ENCODE results near the gene ARMH3. TPM values are rescaled to one million over a fixed set of nuclear protein-coding genes. Genes with fewer than 3 reads are reported as not detected.

The ARMH3 gene
- total RNA-seq, 4 donors from 2014 or later, result 11.5 to 29.7 (median 19.5) TPM

DNA sequence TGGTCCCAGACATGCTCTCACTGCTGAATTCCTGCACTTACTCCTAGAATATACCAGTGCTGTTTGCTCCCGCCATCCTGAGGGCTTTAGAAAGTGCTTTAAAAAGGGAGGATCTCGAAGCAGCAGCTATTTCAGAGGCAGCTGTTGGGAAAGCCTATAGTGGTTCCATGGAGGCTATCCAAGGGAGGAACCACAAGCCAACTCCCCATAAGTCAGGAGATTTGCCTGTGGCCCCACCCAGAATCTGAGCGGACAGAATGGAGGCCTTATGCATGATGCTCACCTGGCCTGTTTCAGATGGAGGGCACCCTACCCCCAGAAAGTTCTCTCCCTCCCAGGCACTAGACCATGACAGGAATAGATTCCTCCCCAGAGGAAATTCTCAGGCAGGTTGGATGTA, 210.1 kb downstream of the ARMH3 start:
- no peak overlapping the region for H3K4me3 ChIP-seq
- in situ Hi-C loops (cut with MboI; ENCODE audit: low pct_ligation_motif_present in 1 of 4, low pct_unique_long_range_greater_than_20kb in 1 of 4, low sequenced_read_pairs in 3 of 4), result loop anchor here in 3 of 4 donors (10.0 kb wide), 1 partner anchor 169 kb away; no protein-coding TSS in a partner anchor
- H3K27ac ChIP-seq, result no peak overlapping the region
- intact Hi-C loops (cut with DNase I; ENCODE audit: low total_unique reads), result loop anchor here (10.0 kb wide), 1 partner anchor 169 kb away; no protein-coding TSS in a partner anchor
- WGBS, 2 donors (ENCODE audit: low coverage in 1 of 2), result 93% methylated on average over 3 of the region's 3 CpGs; no CpG with 5 or more reads in 1 of the 2 donors
- H3K9me3 ChIP-seq, result no peaks in the 10 kb centered on the region
- no peak for TF ChIP-seq POLR2A (IDR thresholded peaks at IDR 0.05)
- TF ChIP-seq, protein P1, sequence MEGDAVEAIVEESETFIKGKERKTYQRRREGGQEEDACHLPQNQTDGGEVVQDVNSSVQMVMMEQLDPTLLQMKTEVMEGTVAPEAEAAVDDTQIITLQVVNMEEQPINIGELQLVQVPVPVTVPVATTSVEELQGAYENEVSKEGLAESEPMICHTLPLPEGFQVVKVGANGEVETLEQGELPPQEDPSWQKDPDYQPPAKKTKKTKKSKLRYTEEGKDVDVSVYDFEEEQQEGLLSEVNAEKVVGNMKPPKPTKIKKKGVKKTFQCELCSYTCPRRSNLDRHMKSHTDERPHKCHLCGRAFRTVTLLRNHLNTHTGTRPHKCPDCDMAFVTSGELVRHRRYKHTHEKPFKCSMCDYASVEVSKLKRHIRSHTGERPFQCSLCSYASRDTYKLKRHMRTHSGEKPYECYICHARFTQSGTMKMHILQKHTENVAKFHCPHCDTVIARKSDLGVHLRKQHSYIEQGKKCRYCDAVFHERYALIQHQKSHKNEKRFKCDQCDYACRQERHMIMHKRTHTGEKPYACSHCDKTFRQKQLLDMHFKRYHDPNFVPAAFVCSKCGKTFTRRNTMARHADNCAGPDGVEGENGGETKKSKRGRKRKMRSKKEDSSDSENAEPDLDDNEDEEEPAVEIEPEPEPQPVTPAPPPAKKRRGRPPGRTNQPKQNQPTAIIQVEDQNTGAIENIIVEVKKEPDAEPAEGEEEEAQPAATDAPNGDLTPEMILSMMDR (IDR thresholded peaks at IDR 0.05), result no peak
- no peaks in the 10 kb centered on the region for H3K27me3 ChIP-seq
- H3K4me1 ChIP-seq, result peaks cover 6 to 15% (median 10%) of the 10 kb centered on the region in 4 donors
- no peak for DNase-seq
- peaks cover 0 to 12% (median 0%) of the 10 kb centered on the region in 4 donors for H3K36me3 ChIP-seq

DNA sequence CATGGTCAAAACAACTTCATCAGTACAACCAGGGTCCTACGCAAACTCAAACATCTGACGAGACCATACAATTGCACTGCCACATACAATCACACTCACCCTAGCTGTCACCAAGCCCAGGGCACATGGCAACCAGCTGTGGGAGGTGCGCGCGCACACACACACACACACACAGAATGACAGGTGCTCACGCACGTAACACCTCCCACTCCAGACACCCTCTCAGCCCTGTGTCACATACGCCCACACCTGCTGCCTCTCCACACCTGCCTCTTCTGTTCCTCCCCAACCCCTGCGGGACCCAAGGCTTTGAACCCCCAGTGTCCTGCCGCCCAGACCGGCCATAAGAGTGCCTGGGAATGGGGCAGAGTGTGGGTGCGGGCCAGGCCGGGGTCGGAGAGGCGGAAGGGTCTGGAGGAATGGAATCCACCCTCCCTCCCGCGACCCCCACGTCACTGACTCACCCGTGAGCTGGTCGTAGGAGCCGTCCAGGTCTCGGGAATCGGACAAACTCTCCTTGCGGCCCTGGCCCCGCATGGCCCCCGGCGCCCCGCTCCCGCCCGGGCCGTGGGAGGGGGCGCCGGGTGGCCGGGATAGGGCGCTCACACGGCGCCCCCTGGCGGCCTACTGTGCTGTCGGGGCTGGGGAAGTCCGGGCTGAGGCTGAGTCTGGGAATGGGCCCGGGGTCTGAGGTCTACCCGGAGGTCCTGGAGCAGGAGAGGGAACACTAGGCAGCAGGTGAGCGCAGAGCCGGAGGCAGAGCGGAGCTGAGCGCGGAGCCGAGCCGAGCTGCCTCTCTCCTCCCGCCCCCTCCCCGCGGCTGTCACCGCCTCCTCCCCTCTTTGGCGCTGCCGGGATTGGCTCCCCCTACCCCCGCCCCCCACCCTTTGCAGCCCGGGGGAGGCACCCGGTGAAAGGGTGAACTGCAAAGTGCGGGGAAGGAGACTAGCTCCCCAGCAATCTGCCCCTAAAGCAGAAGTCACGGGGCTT, 212.6 kb downstream of the ARMH3 start, which contains the start of gene KCNIP2:
Gene KCNIP2, minus strand, starts transcription at position 769 of the 990 bp plus-strand sequence. Its CDS starts 232 bp downstream, at position 537.
- peaks cover 0 to 12% (median 0%) of the 10 kb centered on the region in 4 donors for H3K36me3 ChIP-seq
- H3K4me3 ChIP-seq, result peak within 1 kb of the TSS in 2 of 4 donors; percentile 4 to 37
- no peaks in the 10 kb centered on the region for H3K27me3 ChIP-seq
- 70% methylated on average over 4 to 42 of the region's 60 CpGs for WGBS, 2 donors (ENCODE audit: low coverage in 1 of 2)
- H3K4me1 ChIP-seq, result peaks cover 20 to 31% (median 25%) of the 10 kb centered on the region in 4 donors
- peak; percentile 52 for DNase-seq
- peak within 1 kb of the TSS in 1 of 4 donors; percentile 25 for H3K27ac ChIP-seq
- in situ Hi-C loops (cut with MboI; ENCODE audit: low pct_ligation_motif_present in 1 of 4, low pct_unique_long_range_greater_than_20kb in 1 of 4, low sequenced_read_pairs in 3 of 4) (loop anchor here in 3 of 4 donors (10.0 kb wide), 1 partner anchor 171 kb away; no protein-coding TSS in a partner anchor), intact Hi-C loops (cut with DNase I; ENCODE audit: low total_unique reads) (loop anchor here (10.0 kb wide), 1 partner anchor 171 kb away; no protein-coding TSS in a partner anchor)
- TF ChIP-seq POLR2A (IDR thresholded peaks at IDR 0.05), result no peak
- TF ChIP-seq, protein P1 (IDR thresholded peaks at IDR 0.05), result peak in 3 of 5 experiments; percentile 13 to 46 (median 28)
- no peaks in the 10 kb centered on the region for H3K9me3 ChIP-seq

DNA sequence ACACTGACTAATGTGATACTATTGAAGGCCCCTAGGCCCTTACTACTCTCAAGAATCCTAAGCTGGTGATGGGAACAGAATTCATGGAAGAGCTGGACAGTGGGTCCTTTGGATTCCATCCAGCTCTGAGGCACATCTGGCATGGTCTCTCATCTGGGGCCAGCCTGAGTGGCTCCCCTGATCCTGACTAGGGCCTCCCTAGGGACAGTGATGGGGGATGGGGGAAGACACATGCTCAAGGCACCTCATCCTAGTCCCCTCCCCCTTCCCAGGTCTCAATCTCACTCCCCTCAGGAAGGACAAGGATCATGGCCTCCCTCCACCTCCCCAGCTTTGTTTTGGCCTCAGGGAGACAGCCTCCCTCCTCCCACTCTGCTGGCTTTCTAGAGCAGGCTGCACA, 214.1 kb downstream of the ARMH3 start:
- no peaks in the 10 kb centered on the region for H3K9me3 ChIP-seq
- H3K27ac ChIP-seq, result no peak overlapping the region
- H3K27me3 ChIP-seq, result no peaks in the 10 kb centered on the region
- H3K4me1 ChIP-seq, result peaks cover 20 to 31% (median 25%) of the 10 kb centered on the region in 4 donors
- H3K36me3 ChIP-seq, result peaks cover 0 to 3% (median 0%) of the 10 kb centered on the region in 4 donors
- TF ChIP-seq EP300 (IDR thresholded peaks at IDR 0.05; ENCODE audit: low read depth) (no peak), POLR2AphosphoS5 (IDR thresholded peaks at IDR 0.05) (no peak), POLR2A (IDR thresholded peaks at IDR 0.05) (no peak)
- TF ChIP-seq, protein P1 (IDR thresholded peaks at IDR 0.05), result no peak
- in situ Hi-C loops (cut with MboI; ENCODE audit: low pct_ligation_motif_present in 1 of 4, low pct_unique_long_range_greater_than_20kb in 1 of 4, low sequenced_read_pairs in 3 of 4), result loop anchor here in 3 of 4 donors (10.0 kb wide), 1 partner anchor 173 kb away; no protein-coding TSS in a partner anchor
- DNase-seq, result no peak
- intact Hi-C loops (cut with DNase I; ENCODE audit: low total_unique reads), result loop anchor here (10.0 kb wide), 1 partner anchor 173 kb away; no protein-coding TSS in a partner anchor
- no peak overlapping the region for H3K4me3 ChIP-seq
